ENCODE results near the gene ZNF805.

DNA sequence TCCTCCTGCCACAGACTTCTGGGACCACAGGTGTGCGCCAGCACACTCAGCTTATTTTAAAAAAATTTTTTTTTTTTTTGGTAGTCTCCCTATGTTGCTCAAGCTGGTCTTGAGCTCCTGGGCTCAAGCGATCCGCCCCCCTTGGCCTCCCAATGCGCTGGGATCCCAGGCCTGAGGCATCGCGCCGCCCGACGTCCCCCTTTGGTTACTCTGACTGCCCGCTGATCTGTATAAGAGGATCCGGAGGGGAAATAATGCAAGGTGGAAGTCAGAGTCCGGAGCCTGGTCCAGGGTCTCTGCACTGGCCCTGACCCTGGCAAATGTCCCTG, 486 bp upstream of the ZNF805 start:
- TF ChIP-seq EP300 (IDR thresholded peaks at IDR 0.05; ENCODE audit: low read depth) = no peak
- TF ChIP-seq, protein P1, sequence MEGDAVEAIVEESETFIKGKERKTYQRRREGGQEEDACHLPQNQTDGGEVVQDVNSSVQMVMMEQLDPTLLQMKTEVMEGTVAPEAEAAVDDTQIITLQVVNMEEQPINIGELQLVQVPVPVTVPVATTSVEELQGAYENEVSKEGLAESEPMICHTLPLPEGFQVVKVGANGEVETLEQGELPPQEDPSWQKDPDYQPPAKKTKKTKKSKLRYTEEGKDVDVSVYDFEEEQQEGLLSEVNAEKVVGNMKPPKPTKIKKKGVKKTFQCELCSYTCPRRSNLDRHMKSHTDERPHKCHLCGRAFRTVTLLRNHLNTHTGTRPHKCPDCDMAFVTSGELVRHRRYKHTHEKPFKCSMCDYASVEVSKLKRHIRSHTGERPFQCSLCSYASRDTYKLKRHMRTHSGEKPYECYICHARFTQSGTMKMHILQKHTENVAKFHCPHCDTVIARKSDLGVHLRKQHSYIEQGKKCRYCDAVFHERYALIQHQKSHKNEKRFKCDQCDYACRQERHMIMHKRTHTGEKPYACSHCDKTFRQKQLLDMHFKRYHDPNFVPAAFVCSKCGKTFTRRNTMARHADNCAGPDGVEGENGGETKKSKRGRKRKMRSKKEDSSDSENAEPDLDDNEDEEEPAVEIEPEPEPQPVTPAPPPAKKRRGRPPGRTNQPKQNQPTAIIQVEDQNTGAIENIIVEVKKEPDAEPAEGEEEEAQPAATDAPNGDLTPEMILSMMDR (IDR thresholded peaks at IDR 0.05) = no peak
- no peak for TF ChIP-seq POLR2A (IDR thresholded peaks at IDR 0.05)
- TF ChIP-seq POLR2AphosphoS5 (IDR thresholded peaks at IDR 0.05) = no peak

Measured in transverse colon (tissue), 4 donors.